HG03196 (cell line): Measurements from ENCODE around the gene ILKAP.

Experiments used
- ATAC-seq: cut with Tn5 transposase; IDR thresholded peaks from one replicate; pipeline ENCODE4 v1.9.1; 2021; ENCODE audit not compliant: unreplicated experiment

Gene ILKAP

GRCh38 chr2:238138331-238139195 is 64.9 kb downstream of the ILKAP start, which contains the start of gene KLHL30:
KLHL30 (plus strand) TSS chr2:238138668; CDS start chr2:238140755, 2,087 bp downstream.
- ATAC-seq: no peak

- no peak for ATAC-seq
Measured at GRCh38 chr2:238137885-238138284, 65.6 kb downstream of the ILKAP start.

- ATAC-seq: no peak
Measured at GRCh38 chr2:238136820-238137537, 66.5 kb downstream of the ILKAP start.

GRCh38 chr2:238135601-238136150 is 67.8 kb downstream of the ILKAP start:
- no peak for ATAC-seq

GRCh38 chr2:238134393-238134785 is 69.1 kb downstream of the ILKAP start:
- no peak for ATAC-seq

GRCh38 chr2:238133499-238134392 is 69.7 kb downstream of the ILKAP start:
- ATAC-seq: no peak

GRCh38 chr2:238132463-238133450 is 70.7 kb downstream of the ILKAP start:
- no peak for ATAC-seq

- no peak for ATAC-seq
Measured at GRCh38 chr2:238131761-238132462, 71.6 kb downstream of the ILKAP start.

- no peak for ATAC-seq
Measured at GRCh38 chr2:238130696-238131628, 72.5 kb downstream of the ILKAP start.

GRCh38 chr2:238130111-238130695 is 73.3 kb downstream of the ILKAP start:
- no peak for ATAC-seq

- no peak for ATAC-seq
Measured at GRCh38 chr2:238129166-238130010, 74.1 kb downstream of the ILKAP start.

- no peak for ATAC-seq
Measured at GRCh38 chr2:238128534-238129001, 74.9 kb downstream of the ILKAP start.

- no peak for ATAC-seq
Measured at GRCh38 chr2:238128061-238128440, 75.4 kb downstream of the ILKAP start.

- no peak for ATAC-seq
Measured at GRCh38 chr2:238127165-238128060, 76.1 kb downstream of the ILKAP start.

GRCh38 chr2:238126775-238127164 is 76.7 kb downstream of the ILKAP start:
- ATAC-seq: no peak

GRCh38 chr2:238126338-238126737 is 77.2 kb downstream of the ILKAP start:
- ATAC-seq: no peak
